Mesothelial cell of epicardium (in vitro differentiated cells): ENCODE results near the gene ALKBH1. TPM values are rescaled to one million over a fixed set of nuclear protein-coding genes. Genes with fewer than 3 reads are reported as not detected.

Experiments
- DNase-seq, 2 experiments: peaks; one replicate each; pipeline ENCODE4 v3.0.0; 2021; ENCODE audit warnings: low spot score in 2 of 2; ENCODE audit not compliant: unreplicated experiment in 2 of 2
- H3K27ac Mint-ChIP-seq: 2 replicates; pipeline ENCODE4 v1.8.0; 2021; ENCODE audit warnings: mixed read lengths
- H3K27me3 Mint-ChIP-seq: 2 replicates; pipeline ENCODE4 v1.8.0; 2021; ENCODE audit warnings: low read depth, mixed read lengths
- H3K36me3 Mint-ChIP-seq: 2 replicates; pipeline ENCODE4 v1.8.0; 2021; ENCODE audit warnings: mixed read lengths
- H3K4me1 Mint-ChIP-seq: 2 replicates; pipeline ENCODE4 v1.8.0; 2021; ENCODE audit warnings: mixed read lengths
- H3K4me3 Mint-ChIP-seq: 2 replicates; pipeline ENCODE4 v1.8.0; 2021; ENCODE audit warnings: mild to moderate bottlenecking, moderate library complexity, mixed read lengths
- H3K9me3 Mint-ChIP-seq: 2 replicates; pipeline ENCODE4 v1.8.0; 2021; ENCODE audit warnings: mixed read lengths
- CTCF ChIP-seq: fragments of 200-600 bp; sonication (generic); IDR thresholded peaks from one replicate; pipeline ENCODE4 v1.5.0; 2021; ENCODE audit warnings: antibody characterized with exemption; ENCODE audit not compliant: unreplicated experiment
- total RNA-seq: library from RNA; stranded (reverse); gene quantifications from 3 replicates; pipeline ENCODE4 v1.2.1, GENCODE V29; 2021

The ALKBH1 gene
- total RNA-seq, 1 donor from 2014 or later = 12.3 TPM

- Mint-ChIP-seq H3K4me1 (peaks cover 5% of the 10 kb centered on the region), H3K27me3 (no peaks in the 10 kb centered on the region), H3K4me3 (no peak overlapping the region), H3K36me3 (peaks cover 33% of the 10 kb centered on the region), H3K9me3 (no peaks in the 10 kb centered on the region), H3K27ac (no peak overlapping the region)
- TF ChIP-seq CTCF = no peak
- no peak for DNase-seq
Observed at GRCh38 chr14:77738559-77739250, 30.9 kb upstream of the ALKBH1 start.

- no peaks in the 10 kb centered on the region for H3K27me3 Mint-ChIP-seq
- no peak for DNase-seq
- H3K4me3 Mint-ChIP-seq = no peak overlapping the region
- H3K36me3 Mint-ChIP-seq = peaks cover 60% of the 10 kb centered on the region
- no peak for TF ChIP-seq CTCF
- peak overlapping the region; percentile 45 for H3K27ac Mint-ChIP-seq
- peaks cover 5% of the 10 kb centered on the region for H3K4me1 Mint-ChIP-seq
- no peaks in the 10 kb centered on the region for H3K9me3 Mint-ChIP-seq
Observed at GRCh38 chr14:77730976-77731497, 23.2 kb upstream of the ALKBH1 start.

- TF ChIP-seq CTCF = no peak
- no peaks in the 10 kb centered on the region for H3K9me3 Mint-ChIP-seq
- DNase-seq = no peak
- peak overlapping the region; percentile 23 for H3K27ac Mint-ChIP-seq
- peaks cover 55% of the 10 kb centered on the region for H3K36me3 Mint-ChIP-seq
- no peaks in the 10 kb centered on the region for H3K27me3 Mint-ChIP-seq
- H3K4me1 Mint-ChIP-seq = no peaks in the 10 kb centered on the region
- no peak overlapping the region for H3K4me3 Mint-ChIP-seq
Observed at GRCh38 chr14:77722301-77722700, 14.5 kb upstream of the ALKBH1 start.

GRCh38 chr14:77721437-77721836, 13.6 kb upstream of the ALKBH1 start:
- Mint-ChIP-seq H3K9me3 (no peaks in the 10 kb centered on the region), H3K36me3 (peaks cover 49% of the 10 kb centered on the region), H3K27me3 (no peaks in the 10 kb centered on the region), H3K4me3 (no peak overlapping the region), H3K27ac (no peak overlapping the region), H3K4me1 (no peaks in the 10 kb centered on the region)
- no peak for DNase-seq
- TF ChIP-seq CTCF = no peak

- no peak for TF ChIP-seq CTCF
- Mint-ChIP-seq H3K27me3 (no peaks in the 10 kb centered on the region), H3K27ac (no peak overlapping the region), H3K4me3 (no peak overlapping the region), H3K36me3 (peaks cover 40% of the 10 kb centered on the region), H3K9me3 (no peaks in the 10 kb centered on the region), H3K4me1 (no peaks in the 10 kb centered on the region)
- no peak for DNase-seq
Observed at GRCh38 chr14:77717608-77718305, 9.9 kb upstream of the ALKBH1 start.
